ENCODE measurements around the gene CCT8. TPM values are rescaled to one million over a fixed set of nuclear protein-coding genes. Genes with fewer than 3 reads are reported as not detected.

CCT8 gene
- polyA plus RNA-seq, 1 donor from 2014 or later = 249 TPM

- no peak overlapping the region for H3K27ac ChIP-seq (ENCODE audit: low read length)
- H3K27me3 ChIP-seq (ENCODE audit: insufficient read depth, low read depth, low read length) = no peaks in the 10 kb centered on the region
- H3K9me2 ChIP-seq (ENCODE audit: insufficient read depth, low read length) = no peaks in the 10 kb centered on the region
- H3K4me2 ChIP-seq (ENCODE audit: low read length) = no peak overlapping the region
- no peaks in the 10 kb centered on the region for H4K20me1 ChIP-seq (ENCODE audit: insufficient read depth)
- no peak for TF ChIP-seq RAD21 (conservative IDR thresholded peaks at IDR 0.05)
- TF ChIP-seq MXI1 (conservative IDR thresholded peaks at IDR 0.05; ENCODE audit: poor library complexity, severe bottlenecking) = no peak
- no peak for TF ChIP-seq EP300 (conservative IDR thresholded peaks at IDR 0.05; ENCODE audit: poor library complexity, severe bottlenecking)
- no peak for TF ChIP-seq SMC3 (conservative IDR thresholded peaks at IDR 0.05; ENCODE audit: poor library complexity)
- TF ChIP-seq CTCF (IDR thresholded peaks at IDR 0.05; ENCODE audit: poor library complexity, severe bottlenecking) = no peak
- no peak for TF ChIP-seq EZH2 (IDR thresholded peaks at IDR 0.05; ENCODE audit: borderline replicate concordance, insufficient read depth, low read length, poor library complexity, severe bottlenecking)
- TF ChIP-seq TAF1 (IDR thresholded peaks at IDR 0.05; ENCODE audit: low read depth) = no peak
- H2AFZ ChIP-seq (ENCODE audit: low read depth, low read length) = no peak overlapping the region
- H3K79me2 ChIP-seq (replicated peaks; ENCODE audit: insufficient read depth, low read length) = no peaks in the 10 kb centered on the region
- no peak overlapping the region for H3K9ac ChIP-seq (ENCODE audit: low read length)
- H3K36me3 ChIP-seq (ENCODE audit: insufficient read depth, low read length) = no peaks in the 10 kb centered on the region
- H3K4me3 ChIP-seq (ENCODE audit: low read length) = no peak overlapping the region
- H3F3A ChIP-seq (ENCODE audit: insufficient read depth, low read length, poor library complexity, severe bottlenecking) = no peaks in the 10 kb centered on the region
- no peaks in the 10 kb centered on the region for H3K9me3 ChIP-seq (ENCODE audit: low read length)
Observed at GRCh38 chr21:29098156-29098555, 24.7 kb upstream of the CCT8 start.

GRCh38 chr21:29096218-29097015 lies 23.0 kb upstream of the CCT8 start:
- no peaks in the 10 kb centered on the region for H3K9me2 ChIP-seq (ENCODE audit: insufficient read depth, low read length)
- H3K9ac ChIP-seq (ENCODE audit: low read length) = no peak overlapping the region
- no peak for TF ChIP-seq REST (IDR thresholded peaks at IDR 0.05; ENCODE audit: borderline replicate concordance)
- TF ChIP-seq POLR2AphosphoS5 (IDR thresholded peaks at IDR 0.05) = no peak
- TF ChIP-seq SMC3 (conservative IDR thresholded peaks at IDR 0.05; ENCODE audit: poor library complexity) = no peak
- no peak for TF ChIP-seq TAF1 (IDR thresholded peaks at IDR 0.05; ENCODE audit: low read depth)
- TF ChIP-seq RAD21 (conservative IDR thresholded peaks at IDR 0.05) = no peak
- TF ChIP-seq EZH2 (IDR thresholded peaks at IDR 0.05; ENCODE audit: borderline replicate concordance, insufficient read depth, low read length, poor library complexity, severe bottlenecking) = no peak
- TF ChIP-seq EP300 (conservative IDR thresholded peaks at IDR 0.05; ENCODE audit: poor library complexity, severe bottlenecking) = no peak
- no peak for TF ChIP-seq CTCF (IDR thresholded peaks at IDR 0.05; ENCODE audit: poor library complexity, severe bottlenecking)
- no peak for TF ChIP-seq MXI1 (conservative IDR thresholded peaks at IDR 0.05; ENCODE audit: poor library complexity, severe bottlenecking)
- no peaks in the 10 kb centered on the region for H3K79me2 ChIP-seq (replicated peaks; ENCODE audit: insufficient read depth, low read length)
- H3K36me3 ChIP-seq (ENCODE audit: insufficient read depth, low read length) = no peaks in the 10 kb centered on the region
- H3K4me2 ChIP-seq (ENCODE audit: low read length) = no peak overlapping the region
- H2AFZ ChIP-seq (ENCODE audit: low read depth, low read length) = no peak overlapping the region
- no peaks in the 10 kb centered on the region for H3K9me3 ChIP-seq (ENCODE audit: low read length)
- no peak overlapping the region for H3K4me3 ChIP-seq (ENCODE audit: low read length)
- no peak overlapping the region for H3K27ac ChIP-seq (ENCODE audit: low read length)
- H3F3A ChIP-seq (ENCODE audit: insufficient read depth, low read length, poor library complexity, severe bottlenecking) = no peaks in the 10 kb centered on the region
- no peaks in the 10 kb centered on the region for H4K20me1 ChIP-seq (ENCODE audit: insufficient read depth)
- H3K27me3 ChIP-seq (ENCODE audit: insufficient read depth, low read depth, low read length) = no peaks in the 10 kb centered on the region

Measured in neural cell (in vitro differentiated cells).